ENCODE measurements around the gene GPR176.

The GPR176 gene

DNA sequence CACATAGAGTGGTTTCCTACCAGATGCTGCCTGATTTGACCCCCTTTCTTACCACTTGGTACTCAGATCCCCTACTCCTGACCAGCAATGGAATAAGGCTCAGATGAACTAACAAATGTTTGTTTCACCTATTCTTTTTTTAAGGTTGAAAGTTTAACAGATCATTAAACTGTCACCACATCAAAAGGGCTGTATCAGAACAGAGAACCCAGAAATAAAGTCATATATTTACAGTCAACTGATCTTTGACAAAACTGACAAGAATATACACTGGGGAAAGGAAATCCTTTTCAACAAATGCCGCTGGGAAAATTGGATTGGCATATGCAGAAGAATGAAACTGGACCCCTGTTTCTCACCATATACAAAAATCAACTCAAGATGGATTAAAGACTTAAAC lies 56.0 kb downstream of the GPR176 start:
- H3K4me3 ChIP-seq (replicated peaks; ENCODE audit: insufficient read depth, low read length) = no peak overlapping the region
- TF ChIP-seq, protein P1, sequence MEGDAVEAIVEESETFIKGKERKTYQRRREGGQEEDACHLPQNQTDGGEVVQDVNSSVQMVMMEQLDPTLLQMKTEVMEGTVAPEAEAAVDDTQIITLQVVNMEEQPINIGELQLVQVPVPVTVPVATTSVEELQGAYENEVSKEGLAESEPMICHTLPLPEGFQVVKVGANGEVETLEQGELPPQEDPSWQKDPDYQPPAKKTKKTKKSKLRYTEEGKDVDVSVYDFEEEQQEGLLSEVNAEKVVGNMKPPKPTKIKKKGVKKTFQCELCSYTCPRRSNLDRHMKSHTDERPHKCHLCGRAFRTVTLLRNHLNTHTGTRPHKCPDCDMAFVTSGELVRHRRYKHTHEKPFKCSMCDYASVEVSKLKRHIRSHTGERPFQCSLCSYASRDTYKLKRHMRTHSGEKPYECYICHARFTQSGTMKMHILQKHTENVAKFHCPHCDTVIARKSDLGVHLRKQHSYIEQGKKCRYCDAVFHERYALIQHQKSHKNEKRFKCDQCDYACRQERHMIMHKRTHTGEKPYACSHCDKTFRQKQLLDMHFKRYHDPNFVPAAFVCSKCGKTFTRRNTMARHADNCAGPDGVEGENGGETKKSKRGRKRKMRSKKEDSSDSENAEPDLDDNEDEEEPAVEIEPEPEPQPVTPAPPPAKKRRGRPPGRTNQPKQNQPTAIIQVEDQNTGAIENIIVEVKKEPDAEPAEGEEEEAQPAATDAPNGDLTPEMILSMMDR (IDR thresholded peaks at IDR 0.05; ENCODE audit: insufficient read depth, low read length) = no peak
- TF ChIP-seq POLR2AphosphoS5 (IDR thresholded peaks at IDR 0.05; ENCODE audit: low read depth) (no peak), GABPA (IDR thresholded peaks at IDR 0.05; ENCODE audit: low read depth) (no peak), SPI1 (IDR thresholded peaks at IDR 0.05; ENCODE audit: borderline replicate concordance, low read depth) (no peak)
- TF ChIP-seq, protein P2, sequence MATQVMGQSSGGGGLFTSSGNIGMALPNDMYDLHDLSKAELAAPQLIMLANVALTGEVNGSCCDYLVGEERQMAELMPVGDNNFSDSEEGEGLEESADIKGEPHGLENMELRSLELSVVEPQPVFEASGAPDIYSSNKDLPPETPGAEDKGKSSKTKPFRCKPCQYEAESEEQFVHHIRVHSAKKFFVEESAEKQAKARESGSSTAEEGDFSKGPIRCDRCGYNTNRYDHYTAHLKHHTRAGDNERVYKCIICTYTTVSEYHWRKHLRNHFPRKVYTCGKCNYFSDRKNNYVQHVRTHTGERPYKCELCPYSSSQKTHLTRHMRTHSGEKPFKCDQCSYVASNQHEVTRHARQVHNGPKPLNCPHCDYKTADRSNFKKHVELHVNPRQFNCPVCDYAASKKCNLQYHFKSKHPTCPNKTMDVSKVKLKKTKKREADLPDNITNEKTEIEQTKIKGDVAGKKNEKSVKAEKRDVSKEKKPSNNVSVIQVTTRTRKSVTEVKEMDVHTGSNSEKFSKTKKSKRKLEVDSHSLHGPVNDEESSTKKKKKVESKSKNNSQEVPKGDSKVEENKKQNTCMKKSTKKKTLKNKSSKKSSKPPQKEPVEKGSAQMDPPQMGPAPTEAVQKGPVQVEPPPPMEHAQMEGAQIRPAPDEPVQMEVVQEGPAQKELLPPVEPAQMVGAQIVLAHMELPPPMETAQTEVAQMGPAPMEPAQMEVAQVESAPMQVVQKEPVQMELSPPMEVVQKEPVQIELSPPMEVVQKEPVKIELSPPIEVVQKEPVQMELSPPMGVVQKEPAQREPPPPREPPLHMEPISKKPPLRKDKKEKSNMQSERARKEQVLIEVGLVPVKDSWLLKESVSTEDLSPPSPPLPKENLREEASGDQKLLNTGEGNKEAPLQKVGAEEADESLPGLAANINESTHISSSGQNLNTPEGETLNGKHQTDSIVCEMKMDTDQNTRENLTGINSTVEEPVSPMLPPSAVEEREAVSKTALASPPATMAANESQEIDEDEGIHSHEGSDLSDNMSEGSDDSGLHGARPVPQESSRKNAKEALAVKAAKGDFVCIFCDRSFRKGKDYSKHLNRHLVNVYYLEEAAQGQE (IDR thresholded peaks at IDR 0.05; ENCODE audit: insufficient replicate concordance, low read depth) = no peak
- H3K27me3 ChIP-seq (ENCODE audit: insufficient read depth, poor library complexity, severe bottlenecking) = peaks cover 5% of the 10 kb centered on the region
- no peak for DNase-seq (ENCODE audit: low read depth in 1 of 2, low spot score in 1 of 2)
- H3K27ac ChIP-seq (replicated peaks) = no peak overlapping the region

DNA sequence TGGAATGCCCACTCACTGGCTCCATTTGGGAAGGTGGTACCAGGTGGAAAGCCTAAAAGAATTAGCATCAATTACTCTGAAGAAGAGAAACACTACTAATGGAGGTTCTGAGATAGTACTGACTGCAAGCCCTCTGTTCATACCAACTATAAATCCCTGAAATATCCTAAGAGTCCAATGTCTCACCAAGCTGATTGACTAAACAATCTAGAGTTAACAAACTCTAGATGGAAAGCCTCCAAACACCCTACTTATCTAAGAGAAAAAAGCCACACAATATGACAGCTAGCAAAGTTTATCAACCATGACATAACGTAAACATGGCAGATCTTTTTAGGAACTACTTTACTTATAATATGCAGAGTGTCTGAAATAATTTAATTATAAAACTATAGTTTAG lies 59.2 kb downstream of the GPR176 start:
- DNase-seq (ENCODE audit: low read depth in 1 of 2, low spot score in 1 of 2) = no peak
- H3K4me3 ChIP-seq (replicated peaks; ENCODE audit: insufficient read depth, low read length) = no peak overlapping the region
- no peaks in the 10 kb centered on the region for H3K27me3 ChIP-seq (ENCODE audit: insufficient read depth, poor library complexity, severe bottlenecking)
- TF ChIP-seq POLR2AphosphoS5 (IDR thresholded peaks at IDR 0.05; ENCODE audit: low read depth) = no peak
- TF ChIP-seq GABPA (IDR thresholded peaks at IDR 0.05; ENCODE audit: low read depth) = no peak
- no peak for TF ChIP-seq SPI1 (IDR thresholded peaks at IDR 0.05; ENCODE audit: borderline replicate concordance, low read depth)
- TF ChIP-seq, protein P1 (IDR thresholded peaks at IDR 0.05; ENCODE audit: insufficient read depth, low read length) = no peak
- TF ChIP-seq, protein P2 (IDR thresholded peaks at IDR 0.05; ENCODE audit: insufficient replicate concordance, low read depth) = no peak
- no peak overlapping the region for H3K27ac ChIP-seq (replicated peaks)

DNA sequence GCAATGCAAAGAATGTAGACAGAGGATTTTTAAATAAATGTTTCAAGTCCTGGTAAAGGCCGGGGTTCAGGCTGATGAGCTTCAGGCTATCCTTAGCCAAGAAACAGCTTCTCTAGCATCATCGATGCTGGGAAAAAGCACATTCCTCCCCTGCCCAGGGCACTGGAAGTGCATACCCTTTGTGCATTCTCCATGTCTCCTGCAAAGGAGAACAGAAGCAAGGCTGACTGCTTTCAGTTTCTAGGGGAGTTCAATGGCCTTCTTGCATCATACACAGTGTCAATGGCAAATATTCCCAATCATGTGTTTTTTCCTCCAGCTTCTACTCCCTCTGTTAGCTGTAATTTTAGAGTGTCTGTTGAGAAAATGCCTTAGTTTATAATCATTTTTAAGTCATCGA lies 59.9 kb downstream of the GPR176 start:
- no peak for DNase-seq (ENCODE audit: low read depth in 1 of 2, low spot score in 1 of 2)
- Histone ChIP-seq H3K27ac (replicated peaks) (no peak overlapping the region), H3K27me3 (ENCODE audit: insufficient read depth, poor library complexity, severe bottlenecking) (no peaks in the 10 kb centered on the region), H3K4me3 (replicated peaks; ENCODE audit: insufficient read depth, low read length) (no peak overlapping the region)
- TF ChIP-seq, protein P1 (IDR thresholded peaks at IDR 0.05; ENCODE audit: insufficient read depth, low read length) = no peak
- TF ChIP-seq, protein P2 (IDR thresholded peaks at IDR 0.05; ENCODE audit: insufficient replicate concordance, low read depth) = no peak
- no peak for TF ChIP-seq POLR2AphosphoS5 (IDR thresholded peaks at IDR 0.05; ENCODE audit: low read depth)
- TF ChIP-seq SPI1 (IDR thresholded peaks at IDR 0.05; ENCODE audit: borderline replicate concordance, low read depth) = no peak
- no peak for TF ChIP-seq GABPA (IDR thresholded peaks at IDR 0.05; ENCODE audit: low read depth)
